ENCODE data around the gene UNC45A.

The UNC45A gene

GRCh38 chr15:90915216-90915807 lies 19.8 kb upstream of the UNC45A start:
- DNase-seq (ENCODE audit: low read depth): no peak
- TF ChIP-seq CTCF (IDR thresholded peaks at IDR 0.05; ENCODE audit: control insufficient read depth, extremely low read depth, insufficient read depth): no peak
- no peak overlapping the region for H3K4me3 ChIP-seq (ENCODE audit: low read depth, low read length)

DNA sequence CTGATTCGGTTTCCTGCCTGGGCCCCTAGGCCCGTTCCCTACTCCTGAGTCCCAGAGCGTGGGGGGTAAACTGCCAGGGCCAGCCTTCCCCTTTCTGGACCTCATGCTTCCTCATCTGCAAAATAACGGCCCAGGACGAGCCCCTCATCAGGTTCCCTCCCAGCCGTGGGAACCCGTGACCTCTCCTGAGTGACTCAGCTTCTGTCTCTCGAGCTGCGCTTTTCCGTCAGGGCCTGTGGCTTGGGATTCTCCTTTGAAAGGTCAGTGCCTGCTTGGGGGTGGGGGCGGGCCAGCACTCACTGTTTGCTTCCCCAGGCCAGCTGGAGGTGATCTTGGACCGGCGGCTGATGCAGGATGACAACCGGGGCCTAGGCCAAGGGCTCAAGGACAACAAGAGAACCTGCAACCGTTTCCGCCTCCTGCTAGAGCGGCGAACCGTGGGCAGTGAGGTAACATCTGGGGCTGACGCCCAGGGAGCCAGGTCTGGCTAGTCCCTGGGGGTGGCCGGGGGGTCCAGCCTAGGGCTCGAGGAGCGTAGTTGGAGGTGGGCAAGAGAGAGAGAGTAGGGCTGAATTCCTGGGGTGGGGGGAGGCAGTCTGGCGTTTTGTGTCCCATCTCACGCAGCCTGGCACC lies 19.2 kb upstream of the UNC45A start:
- no peak for TF ChIP-seq CTCF (IDR thresholded peaks at IDR 0.05; ENCODE audit: control insufficient read depth, extremely low read depth, insufficient read depth)
- DNase-seq (ENCODE audit: low read depth): no peak
- H3K4me3 ChIP-seq (ENCODE audit: low read depth, low read length): no peak overlapping the region

- no peak overlapping the region for H3K4me3 ChIP-seq (ENCODE audit: low read depth, low read length)
- TF ChIP-seq CTCF (IDR thresholded peaks at IDR 0.05; ENCODE audit: control insufficient read depth, extremely low read depth, insufficient read depth): no peak
- DNase-seq (ENCODE audit: low read depth): no peak
Observed at GRCh38 chr15:90916461-90916860, 18.6 kb upstream of the UNC45A start.

DNA sequence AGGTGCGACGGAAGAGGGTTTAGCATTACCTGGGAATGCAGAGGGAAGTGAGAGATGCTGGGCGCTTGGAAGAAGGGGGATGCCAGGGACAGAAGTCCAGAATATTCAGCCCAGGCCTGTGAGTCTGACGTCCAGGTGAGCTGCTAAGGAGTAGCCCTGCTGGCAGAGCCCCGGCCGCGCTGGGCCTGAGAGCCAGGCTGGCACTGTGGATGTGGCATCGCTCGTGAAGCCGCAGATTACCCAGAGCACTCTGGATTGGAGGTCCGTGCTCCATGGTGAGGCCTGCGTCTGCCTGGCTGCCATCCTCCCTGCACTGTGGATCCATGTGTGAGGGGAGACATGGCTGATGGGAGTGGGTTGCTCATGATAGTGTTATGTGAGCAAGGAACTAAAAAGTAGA lies 17.5 kb upstream of the UNC45A start:
- H3K4me3 ChIP-seq (ENCODE audit: low read depth, low read length): no peak overlapping the region
- TF ChIP-seq CTCF (IDR thresholded peaks at IDR 0.05; ENCODE audit: control insufficient read depth, extremely low read depth, insufficient read depth): no peak
- no peak for DNase-seq (ENCODE audit: low read depth)

DNA sequence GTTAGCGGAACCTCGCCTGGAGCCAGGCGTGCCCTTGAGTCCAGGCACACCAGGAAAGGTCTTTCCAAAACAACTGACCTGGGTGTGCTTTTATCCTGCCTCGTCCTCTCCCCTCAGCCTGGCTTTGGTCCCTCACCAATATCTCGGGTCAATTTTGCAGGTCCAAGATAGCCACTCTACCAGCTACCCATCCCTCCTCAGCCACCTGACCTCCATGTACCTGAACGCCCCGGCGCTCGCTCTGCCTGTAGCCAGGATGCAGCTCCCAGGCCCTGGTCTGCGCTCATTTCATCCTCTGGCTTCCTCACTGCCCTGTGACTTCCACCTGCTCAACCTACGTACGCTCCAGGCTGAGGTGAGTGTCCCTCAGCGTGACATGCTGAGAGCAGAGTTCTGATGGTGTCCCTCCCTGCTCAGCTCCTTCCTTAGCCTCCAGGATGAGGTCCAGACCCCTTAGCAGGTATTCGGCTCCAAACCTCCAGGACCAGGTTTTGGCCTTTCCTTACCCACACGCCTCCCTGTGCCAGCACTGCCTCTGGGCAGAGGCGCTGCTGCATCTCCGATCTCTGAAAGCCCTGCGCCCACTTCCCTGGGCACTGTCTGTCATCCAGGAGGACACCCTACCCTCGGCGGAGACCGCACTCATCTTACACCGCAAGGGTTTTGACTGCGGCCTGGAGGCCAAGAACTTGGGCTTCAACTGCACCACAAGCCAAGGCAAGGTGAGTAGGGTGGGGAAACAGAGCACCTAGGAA lies 16.9 kb upstream of the UNC45A start:
- no peak overlapping the region for H3K4me3 ChIP-seq (ENCODE audit: low read depth, low read length)
- TF ChIP-seq CTCF (IDR thresholded peaks at IDR 0.05; ENCODE audit: control insufficient read depth, extremely low read depth, insufficient read depth): no peak
- no peak for DNase-seq (ENCODE audit: low read depth)

DNA sequence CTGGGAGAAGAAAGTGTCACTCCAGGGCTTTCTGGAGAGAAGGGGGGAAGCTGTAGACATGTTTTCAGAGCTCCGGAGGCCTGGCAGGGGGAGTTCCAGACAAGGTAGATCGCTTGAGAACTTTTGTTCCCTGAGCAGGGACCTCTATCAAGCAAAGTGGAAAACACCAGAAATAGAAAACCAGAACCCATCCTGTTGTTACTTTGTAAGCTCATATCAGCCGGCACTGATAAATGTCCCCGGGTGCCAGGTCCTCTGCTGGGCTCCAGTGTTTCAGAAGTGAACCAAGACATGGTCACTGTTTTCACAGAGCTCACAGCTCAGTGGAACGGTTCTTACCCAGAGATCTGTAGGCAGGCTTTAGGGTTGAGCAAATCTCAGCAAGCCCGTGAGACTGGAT lies 16.2 kb upstream of the UNC45A start:
- no peak for TF ChIP-seq CTCF (IDR thresholded peaks at IDR 0.05; ENCODE audit: control insufficient read depth, extremely low read depth, insufficient read depth)

More for the DNA sequence above, 16.2 kb upstream of the UNC45A start:
- no peak overlapping the region for H3K4me3 ChIP-seq (ENCODE audit: low read depth, low read length)
- no peak for DNase-seq (ENCODE audit: low read depth)
